ENCODE data around the gene CLCA4. TPM values are rescaled to one million over a fixed set of nuclear protein-coding genes. Genes with fewer than 3 reads are reported as not detected.
"Not testable (repeated sequence)": the region's sequence is repeated elsewhere in the genome, so short reads cannot be mapped to it uniquely, and the experiment has no call there.

CLCA4 gene
- total RNA-seq, 2 experiments from 2014 or later = not detected

DNA sequence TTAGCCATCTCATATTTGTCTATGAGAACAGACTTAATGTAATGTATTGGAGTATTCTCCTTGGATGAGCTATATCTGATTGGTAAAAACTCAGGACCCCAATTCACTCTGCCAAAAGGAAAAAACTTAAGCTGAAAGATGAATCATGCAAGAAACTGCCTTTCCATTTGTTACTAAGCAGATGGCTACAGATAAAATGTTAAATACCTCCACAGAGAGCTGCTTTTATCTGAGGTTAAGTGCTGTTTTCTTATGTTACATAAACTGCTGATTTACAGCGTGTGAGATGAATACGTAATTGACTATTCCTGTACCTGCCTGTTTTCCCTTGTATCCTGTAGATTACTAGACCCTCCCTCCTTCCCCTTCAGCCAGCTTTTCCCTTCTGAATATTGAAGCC, 49.3 kb downstream of the CLCA4 start:
- CTCF ChIA-PET = no interaction called here
- no peak overlapping the region for H3K4me3 Mint-ChIP-seq

DNA sequence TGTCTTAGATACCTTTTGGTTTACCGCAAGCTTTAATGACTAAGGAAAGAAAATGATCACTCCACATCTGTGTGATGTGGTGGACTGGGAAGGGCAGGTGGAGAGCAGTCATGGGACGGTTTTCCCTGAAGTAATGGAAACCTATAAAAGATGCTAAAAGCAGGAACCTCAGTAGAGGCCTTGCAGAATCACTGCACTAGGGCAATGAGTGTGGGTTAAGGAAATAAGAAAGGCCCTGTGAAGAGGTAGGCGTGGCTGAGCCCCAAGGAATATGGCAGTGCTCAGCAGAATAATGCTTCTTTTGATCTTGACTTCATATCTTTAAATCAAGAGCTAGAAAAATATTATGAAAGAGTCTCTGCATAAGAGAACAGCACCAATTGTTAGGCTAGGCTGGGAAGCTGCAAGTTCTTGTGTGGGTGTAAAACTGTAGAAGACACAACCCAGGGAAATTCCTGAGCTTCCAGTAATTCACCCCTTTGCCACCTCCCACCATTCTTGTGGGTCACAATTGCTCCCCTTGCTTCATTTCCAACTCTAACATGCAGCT, 49.9 kb downstream of the CLCA4 start:
- ChIA-PET POLR2A (no interaction called here), CTCF (no interaction called here)
- no peak overlapping the region for H3K27ac Mint-ChIP-seq
- H3K27me3 Mint-ChIP-seq = no peaks in the 10 kb centered on the region
- no peaks in the 10 kb centered on the region for H3K4me1 Mint-ChIP-seq
- H3K4me3 Mint-ChIP-seq = no peak overlapping the region
- no peaks in the 10 kb centered on the region for H3K36me3 Mint-ChIP-seq (ENCODE audit: low read depth)
- DNase-seq = no peak
- peaks cover 5% of the 10 kb centered on the region for H3K9me3 Mint-ChIP-seq

More for the DNA sequence above, 49.3 kb downstream of the CLCA4 start:
- DNase-seq = no peak
- no peaks in the 10 kb centered on the region for H3K36me3 Mint-ChIP-seq (ENCODE audit: low read depth)
- POLR2A ChIA-PET = no interaction called here
- H3K4me1 Mint-ChIP-seq = no peaks in the 10 kb centered on the region
- no peaks in the 10 kb centered on the region for H3K27me3 Mint-ChIP-seq
- no peak overlapping the region for H3K27ac Mint-ChIP-seq
- peaks cover 5% of the 10 kb centered on the region for H3K9me3 Mint-ChIP-seq

DNA sequence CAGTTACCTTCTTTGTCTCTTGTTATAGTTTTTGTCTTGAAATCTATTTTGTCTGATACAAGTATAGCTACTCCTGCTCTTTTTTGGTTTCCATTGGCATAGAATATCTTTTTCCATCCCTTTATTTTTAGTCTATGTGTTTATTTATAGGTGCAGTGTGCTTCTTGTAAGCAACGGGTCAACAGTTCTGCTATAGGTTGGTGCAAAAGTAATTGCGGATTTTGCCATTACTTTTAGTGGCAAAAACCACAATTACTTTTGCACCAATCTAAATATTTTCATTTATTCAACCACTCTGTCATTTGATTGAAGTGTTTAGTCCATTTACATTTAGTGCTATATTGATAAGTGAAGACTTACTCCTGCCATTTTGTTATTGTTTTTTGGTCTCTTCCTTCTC, 59.2 kb downstream of the CLCA4 start:
- H3K36me3 Mint-ChIP-seq (ENCODE audit: low read depth); H3K27ac Mint-ChIP-seq; H3K4me3 Mint-ChIP-seq; DNase-seq; H3K4me1 Mint-ChIP-seq; POLR2A ChIA-PET; CTCF ChIA-PET; H3K9me3 Mint-ChIP-seq; H3K27me3 Mint-ChIP-seq: not testable (repeated sequence)

DNA sequence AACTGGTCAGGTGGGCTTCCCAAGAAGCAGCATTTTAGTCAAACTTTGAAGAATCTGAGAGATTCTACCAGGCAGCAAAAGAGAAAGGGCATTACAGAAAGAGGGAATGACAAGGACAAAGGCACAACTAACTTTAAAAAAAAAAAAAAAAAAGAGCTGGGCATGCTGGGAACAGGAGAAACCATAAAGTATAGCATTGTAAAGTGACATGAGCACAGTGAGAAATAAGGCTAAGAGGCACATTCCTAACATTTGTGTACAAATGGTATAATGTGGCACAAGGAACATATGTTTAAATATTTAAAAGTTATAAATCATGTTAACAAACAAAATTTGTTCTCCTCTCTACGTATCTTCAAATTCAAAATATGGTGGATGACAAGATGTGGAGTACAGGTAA, 69.6 kb downstream of the CLCA4 start:
- no peaks in the 10 kb centered on the region for H3K4me1 Mint-ChIP-seq
- DNase-seq = no peak
- H3K4me3 Mint-ChIP-seq = no peak overlapping the region
- H3K36me3 Mint-ChIP-seq (ENCODE audit: low read depth) = no peaks in the 10 kb centered on the region
- POLR2A ChIA-PET = no interaction called here
- no peaks in the 10 kb centered on the region for H3K27me3 Mint-ChIP-seq
- H3K9me3 Mint-ChIP-seq = peaks cover 9% of the 10 kb centered on the region
- H3K27ac Mint-ChIP-seq = no peak overlapping the region
- CTCF ChIA-PET = no interaction called here

DNA sequence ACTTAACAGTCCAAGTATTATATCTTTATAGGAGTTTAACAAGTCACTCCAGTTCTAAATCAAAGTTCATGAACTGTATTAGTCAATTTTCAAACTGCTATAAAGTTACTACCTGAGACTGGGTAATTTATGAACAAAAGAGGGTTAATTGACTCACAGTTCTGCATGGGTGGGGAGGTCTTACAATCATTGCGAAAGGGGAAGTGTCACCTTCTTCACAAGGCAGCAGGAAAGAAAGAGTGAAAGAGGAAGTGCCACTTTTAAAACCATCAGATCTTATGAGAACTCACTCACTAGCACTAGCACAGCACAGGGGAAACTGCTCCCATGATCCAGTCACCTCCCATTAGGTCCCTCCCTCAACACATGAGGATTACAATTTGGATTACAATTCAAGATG, 70.0 kb downstream of the CLCA4 start:
- no peak for DNase-seq

DNA sequence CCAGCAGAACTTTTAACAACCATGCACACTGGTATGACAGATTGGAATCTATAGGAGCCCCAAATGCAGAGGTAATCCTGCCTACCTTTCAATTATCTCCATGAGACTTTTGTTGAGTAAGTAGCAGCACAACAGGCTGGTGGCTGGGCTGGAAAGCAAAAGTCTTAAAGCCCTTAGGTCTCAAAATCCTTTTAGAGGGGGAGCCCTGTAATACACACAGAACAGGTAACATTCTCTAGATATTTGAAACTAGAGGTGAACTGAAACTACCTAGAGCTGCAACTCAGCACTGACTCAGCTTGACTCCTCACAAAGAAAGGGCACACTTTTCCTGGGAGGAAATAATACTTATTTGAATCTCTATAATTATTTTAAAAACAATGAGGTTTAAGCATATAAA, 71.5 kb downstream of the CLCA4 start:
- Mint-ChIP-seq H3K4me1 (no peaks in the 10 kb centered on the region), H3K4me3 (no peak overlapping the region), H3K9me3 (peaks cover 4% of the 10 kb centered on the region), H3K27ac (no peak overlapping the region), H3K27me3 (no peaks in the 10 kb centered on the region), H3K36me3 (ENCODE audit: low read depth) (no peaks in the 10 kb centered on the region)
- DNase-seq = no peak
- ChIA-PET CTCF (no interaction called here), POLR2A (no interaction called here)

More for the DNA sequence above, 70.0 kb downstream of the CLCA4 start:
- H3K27me3 Mint-ChIP-seq = no peaks in the 10 kb centered on the region
- H3K9me3 Mint-ChIP-seq = peaks cover 9% of the 10 kb centered on the region
- ChIA-PET CTCF (no interaction called here), POLR2A (no interaction called here)
- H3K36me3 Mint-ChIP-seq (ENCODE audit: low read depth) = no peaks in the 10 kb centered on the region
- H3K27ac Mint-ChIP-seq = no peak overlapping the region
- no peak overlapping the region for H3K4me3 Mint-ChIP-seq
- H3K4me1 Mint-ChIP-seq = no peaks in the 10 kb centered on the region

DNA sequence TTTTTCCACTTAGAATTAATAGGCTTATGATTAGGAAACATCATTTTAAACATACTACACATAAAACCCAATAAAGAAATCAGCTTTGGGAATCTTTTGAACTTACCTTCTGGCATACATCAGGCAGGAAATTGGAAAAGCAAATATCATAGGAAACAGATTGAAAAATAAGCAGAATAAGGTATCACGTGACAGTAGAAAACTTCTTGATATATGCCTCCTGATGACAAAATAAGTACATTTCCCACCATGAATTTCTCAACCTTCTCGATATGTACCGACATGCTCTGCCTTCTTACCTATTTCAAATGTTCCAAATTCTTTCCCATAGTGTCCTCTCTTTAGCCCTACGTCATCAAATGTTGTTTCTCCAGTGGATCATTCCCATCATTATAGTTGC, 72.4 kb downstream of the CLCA4 start:
- POLR2A ChIA-PET = no interaction called here
- H3K27ac Mint-ChIP-seq = no peak overlapping the region

DNA sequence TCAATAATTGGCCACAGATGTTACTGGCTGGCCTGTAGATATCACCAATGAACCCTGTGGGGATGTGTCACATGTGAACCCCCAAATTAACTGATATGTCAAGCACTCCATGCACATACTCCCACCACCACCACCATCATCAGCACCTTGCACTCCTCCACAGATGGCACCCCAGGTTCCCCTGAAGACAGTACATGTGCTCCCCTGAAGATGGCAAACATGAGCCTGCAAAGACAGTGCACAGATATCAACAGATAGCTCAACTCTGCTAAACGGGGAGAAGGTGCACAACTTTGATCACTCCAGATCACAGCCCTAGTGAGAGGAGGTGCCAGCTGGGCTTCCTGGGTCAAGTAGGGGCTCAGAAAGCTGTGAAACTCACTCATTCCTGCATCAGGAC, 74.4 kb downstream of the CLCA4 start:
- no peak for DNase-seq
- H3K4me1 Mint-ChIP-seq = no peaks in the 10 kb centered on the region
- ChIA-PET POLR2A (no interaction called here), CTCF (no interaction called here)
- no peak overlapping the region for H3K27ac Mint-ChIP-seq
- H3K36me3 Mint-ChIP-seq (ENCODE audit: low read depth) = no peaks in the 10 kb centered on the region
- H3K27me3 Mint-ChIP-seq = no peaks in the 10 kb centered on the region
- H3K4me3 Mint-ChIP-seq = no peak overlapping the region
- H3K9me3 Mint-ChIP-seq = no peaks in the 10 kb centered on the region

More for the DNA sequence above, 72.4 kb downstream of the CLCA4 start:
- H3K27me3 Mint-ChIP-seq = no peaks in the 10 kb centered on the region
- DNase-seq = no peak
- H3K4me3 Mint-ChIP-seq = no peak overlapping the region
- CTCF ChIA-PET = no interaction called here
- H3K36me3 Mint-ChIP-seq (ENCODE audit: low read depth) = no peaks in the 10 kb centered on the region
- H3K9me3 Mint-ChIP-seq = peaks cover 4% of the 10 kb centered on the region
- no peaks in the 10 kb centered on the region for H3K4me1 Mint-ChIP-seq

Other genes with a start within 250 kb of the CLCA4 start
- gene ODF2L, start 150.8 kb upstream of the CLCA4 start, total RNA-seq = 10 to 100 TPM; 63.1 to 71.3 TPM
- not detected for gene CLCA2, start 122.9 kb upstream of the CLCA4 start, total RNA-seq
- not detected for gene CLCA1, start 78.2 kb upstream of the CLCA4 start, total RNA-seq
- gene SH3GLB1, start 157.5 kb downstream of the CLCA4 start, total RNA-seq = 10 to 100 TPM; 79.6 to 82.8 TPM